Measurements from ENCODE around the gene PRCP. TPM values are rescaled to one million over a fixed set of nuclear protein-coding genes. Genes with fewer than 3 reads are reported as not detected.
A peak's percentile ranks its signal among the peaks of the same experiment; 100 is the strongest.

The PRCP gene
- total and polyA plus RNA-seq, 2 donors from 2014 or later: 115 to 202 TPM

- peak overlapping the region; percentile 72 to 99 (median 95) for H3K4me3 ChIP-seq (ENCODE audit: low read length in 3 of 3)
- FAIRE-seq: no peak
- TF ChIP-seq, protein P1, sequence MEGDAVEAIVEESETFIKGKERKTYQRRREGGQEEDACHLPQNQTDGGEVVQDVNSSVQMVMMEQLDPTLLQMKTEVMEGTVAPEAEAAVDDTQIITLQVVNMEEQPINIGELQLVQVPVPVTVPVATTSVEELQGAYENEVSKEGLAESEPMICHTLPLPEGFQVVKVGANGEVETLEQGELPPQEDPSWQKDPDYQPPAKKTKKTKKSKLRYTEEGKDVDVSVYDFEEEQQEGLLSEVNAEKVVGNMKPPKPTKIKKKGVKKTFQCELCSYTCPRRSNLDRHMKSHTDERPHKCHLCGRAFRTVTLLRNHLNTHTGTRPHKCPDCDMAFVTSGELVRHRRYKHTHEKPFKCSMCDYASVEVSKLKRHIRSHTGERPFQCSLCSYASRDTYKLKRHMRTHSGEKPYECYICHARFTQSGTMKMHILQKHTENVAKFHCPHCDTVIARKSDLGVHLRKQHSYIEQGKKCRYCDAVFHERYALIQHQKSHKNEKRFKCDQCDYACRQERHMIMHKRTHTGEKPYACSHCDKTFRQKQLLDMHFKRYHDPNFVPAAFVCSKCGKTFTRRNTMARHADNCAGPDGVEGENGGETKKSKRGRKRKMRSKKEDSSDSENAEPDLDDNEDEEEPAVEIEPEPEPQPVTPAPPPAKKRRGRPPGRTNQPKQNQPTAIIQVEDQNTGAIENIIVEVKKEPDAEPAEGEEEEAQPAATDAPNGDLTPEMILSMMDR (IDR thresholded peaks at IDR 0.05; ENCODE audit: borderline replicate concordance, extremely low read depth, insufficient read depth): no peak
- H3K4me1 ChIP-seq (ENCODE audit: control insufficient read depth in 2 of 3, insufficient read depth in 2 of 3, low read depth in 1 of 3, low read length in 3 of 3): peaks cover 5 to 11% (median 6%) of the 10 kb centered on the region in 3 donors
- peak overlapping the region; percentile 54 to 96 (median 93) for H3K9ac ChIP-seq (ENCODE audit: low read length in 3 of 3)
- intact Hi-C loops (cut with DNase I): no loop called here
- H3K27ac ChIP-seq (ENCODE audit: low read depth in 2 of 2, low read length in 2 of 2): peak overlapping the region in 1 of 2 donors; percentile 98
- no peaks in the 10 kb centered on the region for H3K36me3 ChIP-seq (ENCODE audit: control insufficient read depth in 2 of 3, insufficient read depth in 3 of 3, low read length in 3 of 3)
- H3K9me3 ChIP-seq (ENCODE audit: control insufficient read depth in 2 of 3, insufficient read depth in 1 of 3, low read length in 3 of 3): no peaks in the 10 kb centered on the region
- no peaks in the 10 kb centered on the region for H3K27me3 ChIP-seq (ENCODE audit: control insufficient read depth, insufficient read depth, low read length)
- DNase-seq: peak in 2 of 5 donors; percentile 11 to 37
Measured at GRCh38 chr11:82899186-82899820, 927 bp downstream of the PRCP start.

DNA sequence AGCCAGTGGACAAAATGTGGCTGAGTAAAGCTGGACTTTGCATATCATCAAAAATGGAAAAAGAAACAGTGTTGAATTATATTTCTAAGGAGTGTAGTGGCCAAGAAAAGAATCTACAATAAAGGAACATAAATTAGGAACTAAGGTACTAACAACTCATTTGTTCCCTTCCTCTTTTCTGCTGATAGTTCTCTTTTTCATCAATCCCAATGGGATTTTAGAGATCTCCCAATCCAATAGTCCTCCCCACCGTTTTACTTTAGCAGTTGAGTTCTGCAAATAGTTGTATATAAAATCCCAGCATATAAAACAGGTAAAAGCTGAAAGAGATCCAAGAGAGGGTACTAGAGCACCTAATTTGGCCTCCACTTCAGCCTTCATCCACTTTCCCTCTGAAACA, 2.0 kb downstream of the PRCP start:
- H3K9me3 ChIP-seq (ENCODE audit: control insufficient read depth in 2 of 3, insufficient read depth in 1 of 3, low read length in 3 of 3): no peaks in the 10 kb centered on the region
- intact Hi-C loops (cut with DNase I): no loop called here
- H3K4me1 ChIP-seq (ENCODE audit: control insufficient read depth in 2 of 3, insufficient read depth in 2 of 3, low read depth in 1 of 3, low read length in 3 of 3): peaks cover 5 to 11% (median 6%) of the 10 kb centered on the region in 3 donors
- no peak overlapping the region for H3K27ac ChIP-seq (ENCODE audit: low read depth in 2 of 2, low read length in 2 of 2)
- H3K36me3 ChIP-seq (ENCODE audit: control insufficient read depth in 2 of 3, insufficient read depth in 3 of 3, low read length in 3 of 3): no peaks in the 10 kb centered on the region
- DNase-seq (no peak), FAIRE-seq (no peak)
- TF ChIP-seq, protein P1 (IDR thresholded peaks at IDR 0.05; ENCODE audit: borderline replicate concordance, extremely low read depth, insufficient read depth): no peak
- peak overlapping the region in 2 of 3 donors; percentile 7 to 8 for H3K9ac ChIP-seq (ENCODE audit: low read length in 3 of 3)
- H3K4me3 ChIP-seq (ENCODE audit: low read length in 3 of 3): peak overlapping the region; percentile 26 to 42 (median 32)
- no peaks in the 10 kb centered on the region for H3K27me3 ChIP-seq (ENCODE audit: control insufficient read depth, insufficient read depth, low read length)

GRCh38 chr11:82896183-82896582, 4.0 kb downstream of the PRCP start:
- H3K4me3 ChIP-seq (ENCODE audit: low read length in 3 of 3): no peak overlapping the region
- H3K27me3 ChIP-seq (ENCODE audit: control insufficient read depth, insufficient read depth, low read length): no peaks in the 10 kb centered on the region
- H3K27ac ChIP-seq (ENCODE audit: low read depth in 2 of 2, low read length in 2 of 2): no peak overlapping the region
- no peaks in the 10 kb centered on the region for H3K9me3 ChIP-seq (ENCODE audit: control insufficient read depth in 2 of 3, insufficient read depth in 1 of 3, low read length in 3 of 3)
- H3K36me3 ChIP-seq (ENCODE audit: control insufficient read depth in 2 of 3, insufficient read depth in 3 of 3, low read length in 3 of 3): no peaks in the 10 kb centered on the region
- FAIRE-seq: no peak
- no peak for DNase-seq
- intact Hi-C loops (cut with DNase I): no loop called here
- H3K9ac ChIP-seq (ENCODE audit: low read length in 3 of 3): no peak overlapping the region
- peaks cover 5 to 9% (median 6%) of the 10 kb centered on the region in 3 donors for H3K4me1 ChIP-seq (ENCODE audit: control insufficient read depth in 2 of 3, insufficient read depth in 2 of 3, low read depth in 1 of 3, low read length in 3 of 3)
- TF ChIP-seq, protein P1 (IDR thresholded peaks at IDR 0.05; ENCODE audit: borderline replicate concordance, extremely low read depth, insufficient read depth): no peak
